Stomach (tissue), 19 donors: Measurements from ENCODE around the gene PSMC4. TPM values are rescaled to one million over a fixed set of nuclear protein-coding genes. Genes with fewer than 3 reads are reported as not detected.

Source experiments
- DNase-seq, 2 donors: peaks; one replicate each; pipeline versions ENCODE4 v3.0.0 to v3.0.0-alpha.2; 2013 to 2019
- H3K27ac ChIP-seq, 5 donors: fragments of 200-600 bp in 4 of 5; sonication (generic) in 4 of 5; one replicate each; pipeline ENCODE4 v1.5.1; 2013 to 2019; ENCODE audit warnings: mild to moderate bottlenecking in 1 of 5, moderate library complexity in 1 of 5
- H3K27me3 ChIP-seq, 3 donors: fragments of 200-600 bp; sonication (generic); one replicate each; pipeline ENCODE4 v1.5.1; 2017 to 2019; ENCODE audit warnings: mixed run types in 1 of 3
- H3K36me3 ChIP-seq, 4 donors: fragments of 200-600 bp; sonication (generic); 1 replicate in 3 of 4; 2 replicates in 1 of 4; pipeline ENCODE4 v1.5.1; 2016 to 2019
- H3K4me1 ChIP-seq, 4 donors: fragments of 200-600 bp; sonication (generic); one replicate each; pipeline ENCODE4 v1.5.1; 2016 to 2019
- H3K4me3 ChIP-seq, 4 donors: fragments of 200-600 bp; sonication (generic) in 3 of 4; one replicate each; pipeline ENCODE4 v1.5.1; 2016 to 2019; ENCODE audit warnings: mild to moderate bottlenecking in 1 of 4
- H3K9me3 ChIP-seq, 4 donors: fragments of 200-600 bp; sonication (generic); one replicate each; pipeline ENCODE4 v1.5.1; 2016 to 2019
- EP300 ChIP-seq: sonication (generic); formaldehyde crosslinking; IDR thresholded peaks from one replicate; pipeline ENCODE4 v1.6.1; 2017; ENCODE audit warnings: antibody characterized with exemption
- POLR2A ChIP-seq, 4 donors: fragments of 450-650 bp; IDR thresholded peaks; one replicate each; pipeline ENCODE4 v1.6.1; 2016; ENCODE audit warnings: antibody characterized with exemption in 4 of 4, control low read depth in 2 of 4, mild to moderate bottlenecking in 1 of 4, moderate library complexity in 1 of 4
- POLR2AphosphoS5 ChIP-seq, 3 donors: sonication (generic); formaldehyde crosslinking; IDR thresholded peaks; one replicate each; pipeline ENCODE4 v1.6.1; 2016; ENCODE audit warnings: antibody characterized with exemption in 3 of 3
- WGBS, 5 donors: extraction: QIAGEN DNeasy Blood & Tissue Kit in 3 of 5; methylation state at CpG; one replicate each; pipeline versions ENCODE4 v1.1.5 to v1.1.7; 2013 to 2018; 5-methylcytosine and 5-hydroxymethylcytosine counted together
- intact Hi-C: fragments of 100-400 bp; cut with DNase I; formaldehyde crosslinking; loops from one replicate; pipeline ENCODE4 v1.15.1; 2023; ENCODE audit warnings: low total_unique reads
- long read RNA-seq, 10 donors: transcript quantifications; one replicate each; lab custom pipeline, GENCODE V29; 2026
- polyA plus RNA-seq, 3 donors: library from polyadenylated mRNA; stranded (reverse); fragments of 200-250 nt; gene quantifications; one replicate each; pipeline ENCODE4 v1.2.3, GENCODE V29; 2013
- total RNA-seq, 5 donors: library from RNA; depleted of rRNA; stranded (reverse); fragments of >200 nt; gene quantifications; one replicate each; pipeline versions ENCODE4 v1.1.0 to v1.2.3, GENCODE V29; 2014 to 2016
- TF ChIP-seq, protein P1 (sequence below), 7 experiments: fragments of 450-650 bp in 4 of 7; fragments of 200-600 bp in 3 of 7; sonication (generic) in 3 of 7; IDR thresholded peaks; one replicate each; pipeline ENCODE4 v1.5.1; 2016 to 2019; ENCODE audit warnings: antibody characterized with exemption in 7 of 7, control low read depth in 2 of 7, mild to moderate bottlenecking in 1 of 7
- donor health status: healthy with polysubstance abuse.
- donor health status: Bipolar disorder and iron deficiency.
- donor health status: healthy.

The PSMC4 gene
- total RNA-seq, result 10 to 100 TPM in 4 of 5 donors, 1 to 10 TPM in 1; 3.8 to 79.7 (median 69.4) TPM
- 10 to 100 TPM; 58.0 to 75.6 (median 62.3) TPM for polyA plus RNA-seq
- long read RNA-seq, donor 1, transcript PSMC4-201 (11 exons, 1,591 nt), result major isoform, 7 of 7 reads
- long read RNA-seq, donor 1, partial matches to known transcripts, result 0 of 7 reads
- long read RNA-seq, donor 1, other reads (novel, unspliced or antisense), result 0 of 7 reads
- long read RNA-seq, donor 2, transcript PSMC4-201 (11 exons, 1,591 nt), result major isoform, 16 of 16 reads
- long read RNA-seq, donor 2, partial matches to known transcripts, result 0 of 16 reads
- long read RNA-seq, donor 2, other reads (novel, unspliced or antisense), result 0 of 16 reads
- long read RNA-seq, donor 3, transcript PSMC4-201 (11 exons, 1,591 nt), result major isoform, 6 of 11 reads
- long read RNA-seq, donor 3, partial matches to known transcripts, result 5 of 11 reads
- long read RNA-seq, donor 3, other reads (novel, unspliced or antisense), result 0 of 11 reads
- long read RNA-seq, donor 4, result 0 reads
- long read RNA-seq, donor 5, transcript PSMC4-201 (11 exons, 1,591 nt), result major isoform, 15 of 16 reads
- long read RNA-seq, donor 5, partial matches to known transcripts, result 0 of 16 reads
- long read RNA-seq, donor 5, other reads (novel, unspliced or antisense), result 0 of 16 reads
- long read RNA-seq, donor 6, transcript PSMC4-201 (11 exons, 1,591 nt), result major isoform, 40 of 55 reads
- long read RNA-seq, donor 6, partial matches to known transcripts, result 0 of 55 reads
- long read RNA-seq, donor 6, other reads (novel, unspliced or antisense), result 12 of 55 reads
- long read RNA-seq, donor 7, transcript PSMC4-201 (11 exons, 1,591 nt), result major isoform, 18 of 24 reads
- long read RNA-seq, donor 7, partial matches to known transcripts, result 5 of 24 reads
- long read RNA-seq, donor 7, other reads (novel, unspliced or antisense), result 0 of 24 reads
- long read RNA-seq, donor 8, transcript PSMC4-201 (11 exons, 1,591 nt), result major isoform, 15 of 22 reads
- long read RNA-seq, donor 8, partial matches to known transcripts, result 0 of 22 reads
- long read RNA-seq, donor 8, other reads (novel, unspliced or antisense), result 6 of 22 reads
- long read RNA-seq, donor 9, transcript PSMC4-201 (11 exons, 1,591 nt), result major isoform, 17 of 30 reads
- long read RNA-seq, donor 9, partial matches to known transcripts, result 12 of 30 reads
- long read RNA-seq, donor 9, other reads (novel, unspliced or antisense), result 0 of 30 reads
- long read RNA-seq, donor 10, partial matches to known transcripts, result 0 of 5 reads
- long read RNA-seq, donor 10, other reads (novel, unspliced or antisense), result 0 of 5 reads

GRCh38 chr19:39970675-39971379, at the start of gene PSMC4:
Gene PSMC4, plus strand, starts transcription at chr19:39971165. Its CDS starts 38 bp downstream, at chr19:39971203.
- no peaks in the 10 kb centered on the region for H3K9me3 ChIP-seq
- DNase-seq, result peak; percentile 99 to 100
- H3K4me3 ChIP-seq, result peak within 1 kb of the TSS; percentile 75 to 92 (median 84)
- peaks cover 37 to 39% (median 38%) of the 10 kb centered on the region in 4 donors for H3K36me3 ChIP-seq
- intact Hi-C loops, result no loop called here
- H3K27me3 ChIP-seq, result no peaks in the 10 kb centered on the region
- WGBS, 5 donors, result 0 to 1% (median 0%) methylated on average over 35 to 47 of the region's 47 CpGs
- TF ChIP-seq POLR2AphosphoS5 (IDR thresholded peaks at IDR 0.05) (peak; percentile 90 to 98 (median 94)), POLR2A (IDR thresholded peaks at IDR 0.05) (peak in 2 of 4 donors; percentile 59 to 67), EP300 (no peak)
- TF ChIP-seq, protein P1, sequence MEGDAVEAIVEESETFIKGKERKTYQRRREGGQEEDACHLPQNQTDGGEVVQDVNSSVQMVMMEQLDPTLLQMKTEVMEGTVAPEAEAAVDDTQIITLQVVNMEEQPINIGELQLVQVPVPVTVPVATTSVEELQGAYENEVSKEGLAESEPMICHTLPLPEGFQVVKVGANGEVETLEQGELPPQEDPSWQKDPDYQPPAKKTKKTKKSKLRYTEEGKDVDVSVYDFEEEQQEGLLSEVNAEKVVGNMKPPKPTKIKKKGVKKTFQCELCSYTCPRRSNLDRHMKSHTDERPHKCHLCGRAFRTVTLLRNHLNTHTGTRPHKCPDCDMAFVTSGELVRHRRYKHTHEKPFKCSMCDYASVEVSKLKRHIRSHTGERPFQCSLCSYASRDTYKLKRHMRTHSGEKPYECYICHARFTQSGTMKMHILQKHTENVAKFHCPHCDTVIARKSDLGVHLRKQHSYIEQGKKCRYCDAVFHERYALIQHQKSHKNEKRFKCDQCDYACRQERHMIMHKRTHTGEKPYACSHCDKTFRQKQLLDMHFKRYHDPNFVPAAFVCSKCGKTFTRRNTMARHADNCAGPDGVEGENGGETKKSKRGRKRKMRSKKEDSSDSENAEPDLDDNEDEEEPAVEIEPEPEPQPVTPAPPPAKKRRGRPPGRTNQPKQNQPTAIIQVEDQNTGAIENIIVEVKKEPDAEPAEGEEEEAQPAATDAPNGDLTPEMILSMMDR (IDR thresholded peaks at IDR 0.05), result peak in 6 of 7 experiments; percentile 53 to 95 (median 82)
- H3K4me1 ChIP-seq, result peaks cover 16 to 46% (median 40%) of the 10 kb centered on the region in 4 donors
- H3K27ac ChIP-seq, result peak within 1 kb of the TSS; percentile 85 to 97 (median 96)

- no peak for DNase-seq
- no peak for TF ChIP-seq POLR2A (IDR thresholded peaks at IDR 0.05)
- TF ChIP-seq, protein P1 (IDR thresholded peaks at IDR 0.05), result no peak
- no peak for TF ChIP-seq POLR2AphosphoS5 (IDR thresholded peaks at IDR 0.05)
- TF ChIP-seq EP300, result no peak
- Histone ChIP-seq H3K27me3 (peaks cover 0 to 4% (median 0%) of the 10 kb centered on the region in 3 donors), H3K9me3 (peaks cover 0 to 7% (median 0%) of the 10 kb centered on the region in 4 donors), H3K36me3 (peaks cover 0 to 16% (median 4%) of the 10 kb centered on the region in 4 donors), H3K27ac (no peak overlapping the region), H3K4me3 (no peak overlapping the region), H3K4me1 (no peaks in the 10 kb centered on the region)
- WGBS, 5 donors, result 82 to 92% (median 87%) methylated on average over 4 of the region's 4 CpGs
- intact Hi-C loops, result no loop called here
Measured at GRCh38 chr19:39923862-39924261, 47.1 kb upstream of the PSMC4 start.

DNA sequence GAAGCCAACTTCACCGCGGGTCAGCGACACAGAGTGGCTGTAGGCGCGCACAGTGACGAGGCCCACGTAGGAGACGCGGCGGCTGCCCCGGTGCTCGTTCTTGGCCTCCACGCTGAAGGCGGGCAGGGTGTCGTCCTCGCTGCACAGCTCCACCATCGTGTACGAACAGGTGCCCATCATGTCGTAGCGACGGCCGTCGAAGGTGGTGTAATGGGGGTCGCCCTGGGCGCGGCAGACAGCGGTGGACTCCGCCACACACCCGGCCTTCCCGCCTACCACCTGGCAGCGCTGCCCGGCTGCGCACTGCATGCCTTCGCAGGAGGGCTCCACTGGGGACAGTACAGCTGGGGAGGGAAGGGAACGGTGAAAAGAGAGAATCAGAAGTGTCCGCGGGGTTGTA, 46.6 kb upstream of the PSMC4 start:
- TF ChIP-seq POLR2AphosphoS5 (IDR thresholded peaks at IDR 0.05) (no peak), EP300 (no peak), POLR2A (IDR thresholded peaks at IDR 0.05) (no peak)
- TF ChIP-seq, protein P1 (IDR thresholded peaks at IDR 0.05), result no peak
- H3K36me3 ChIP-seq, result peaks cover 0 to 16% (median 4%) of the 10 kb centered on the region in 4 donors
- intact Hi-C loops, result no loop called here
- H3K27ac ChIP-seq, result no peak overlapping the region
- peaks cover 0 to 4% (median 0%) of the 10 kb centered on the region in 3 donors for H3K27me3 ChIP-seq
- H3K4me3 ChIP-seq, result no peak overlapping the region
- peak in 1 of 2 donors; percentile 14 for DNase-seq
- WGBS, 5 donors, result 97 to 98% (median 97%) methylated on average over 18 to 37 of the region's 37 CpGs
- peaks cover 0 to 6% (median 0%) of the 10 kb centered on the region in 4 donors for H3K9me3 ChIP-seq
- no peaks in the 10 kb centered on the region for H3K4me1 ChIP-seq
